HepG2 (cell line): ENCODE data around the gene EIF5A. TPM values are rescaled to one million over a fixed set of nuclear protein-coding genes. Genes with fewer than 3 reads are reported as not detected.

Experiments
- DMAP1 ChIP-seq: IDR thresholded peaks from 2 replicates; pipeline ENCODE4 v1.6.1; 2016
- ERF ChIP-seq: IDR thresholded peaks from 2 replicates; pipeline ENCODE4 v1.6.1; 2018; ENCODE audit warnings: missing biosample characterization, missing genetic modification reagents
- FOXP4 ChIP-seq: sonication (generic); formaldehyde crosslinking; IDR thresholded peaks from 2 replicates; pipeline ENCODE4 v1.4.0; 2020; ENCODE audit warnings: missing genetic modification reagents
- HDAC1 ChIP-seq: sonication (generic); formaldehyde crosslinking; IDR thresholded peaks from 2 replicates; pipeline ENCODE4 v1.5.1; 2020; ENCODE audit warnings: mild to moderate bottlenecking, missing genetic modification reagents
- HOXA3 ChIP-seq: sonication (generic); formaldehyde crosslinking; IDR thresholded peaks from 2 replicates; pipeline ENCODE4 v1.5.0; 2020; ENCODE audit warnings: missing genetic modification reagents
- JDP2 ChIP-seq: sonication (generic); formaldehyde crosslinking; IDR thresholded peaks from 2 replicates; pipeline ENCODE4 v1.8.1; 2022; ENCODE audit warnings: missing genetic modification reagents, borderline replicate concordance
- MAZ ChIP-seq, 2 experiments: sonication (generic) in 1 of 2; formaldehyde crosslinking in 1 of 2; IDR thresholded peaks; 2 replicates each; pipeline versions ENCODE4 v1.5.0 to v1.6.1; 2012 to 2020; ENCODE audit warnings: low read depth in 2 of 2, mild to moderate bottlenecking in 2 of 2, borderline replicate concordance in 1 of 2, improper control_type of control experiment in 1 of 2, low read length in 1 of 2, missing genetic modification reagents in 1 of 2, moderate library complexity in 1 of 2
- MEIS2 ChIP-seq: sonication (generic); formaldehyde crosslinking; IDR thresholded peaks from 2 replicates; pipeline ENCODE4 v1.9.0; 2021; ENCODE audit warnings: mild to moderate bottlenecking, missing genetic modification reagents
- MTA1 ChIP-seq: sonication (generic); formaldehyde crosslinking; IDR thresholded peaks from 2 replicates; pipeline ENCODE4 v1.4.0; 2020; ENCODE audit warnings: missing genetic modification reagents, mild to moderate bottlenecking, borderline replicate concordance
- NCOA2 ChIP-seq: sonication (generic); formaldehyde crosslinking; IDR thresholded peaks from 2 replicates; pipeline ENCODE4 v1.8.0; 2022; ENCODE audit warnings: inconsistent platforms
- NFKB2 ChIP-seq: sonication (generic); formaldehyde crosslinking; IDR thresholded peaks from 2 replicates; pipeline ENCODE4 v1.4.0; 2020; ENCODE audit warnings: missing genetic modification reagents, borderline replicate concordance
- ONECUT2 ChIP-seq: sonication (generic); formaldehyde crosslinking; IDR thresholded peaks from 2 replicates; pipeline ENCODE4 v1.4.0; 2020; ENCODE audit warnings: missing genetic modification reagents
- POGK ChIP-seq: sonication (generic); formaldehyde crosslinking; conservative IDR thresholded peaks from 2 replicates; pipeline ENCODE4 v1.8.0; 2022; ENCODE audit warnings: mild to moderate bottlenecking, moderate library complexity, missing genetic modification reagents
- POLR2A ChIP-seq, 2 experiments: IDR thresholded peaks; 2 replicates each; pipeline ENCODE4 v1.6.1; 2011; ENCODE audit warnings: low read depth in 2 of 2, low read length in 2 of 2, mild to moderate bottlenecking in 1 of 2, moderate library complexity in 1 of 2; ENCODE audit not compliant: insufficient read depth in 1 of 2
- PRMT3 ChIP-seq: sonication (generic); formaldehyde crosslinking; IDR thresholded peaks from 2 replicates; pipeline ENCODE4 v1.8.1; 2022; ENCODE audit warnings: low read depth, mild to moderate bottlenecking, moderate library complexity, missing genetic modification reagents, borderline replicate concordance
- SCMH1 ChIP-seq: sonication (generic); formaldehyde crosslinking; IDR thresholded peaks from 2 replicates; pipeline ENCODE4 v1.9.0; 2021; ENCODE audit warnings: missing genetic modification reagents, mild to moderate bottlenecking, borderline replicate concordance
- SMC3 ChIP-seq: IDR thresholded peaks from 2 replicates; pipeline ENCODE4 v1.6.1; 2011; ENCODE audit warnings: low read length, improper control_type of control experiment
- SP2 ChIP-seq: sonication (generic); formaldehyde crosslinking; IDR thresholded peaks from 2 replicates; pipeline ENCODE4 v1.5.1; 2020; ENCODE audit warnings: mild to moderate bottlenecking, missing genetic modification reagents
- SRY ChIP-seq: sonication (generic); formaldehyde crosslinking; IDR thresholded peaks from 2 replicates; pipeline ENCODE4 v1.8.0; 2022; ENCODE audit warnings: mild to moderate bottlenecking, missing genetic modification reagents
- TCF12 ChIP-seq, 2 experiments: fragments of 450-650 bp in 1 of 2; sonication (generic) in 1 of 2; formaldehyde crosslinking in 1 of 2; IDR thresholded peaks; 2 replicates each; pipeline versions ENCODE4 v1.6.1 to v1.8.0; 2017 to 2022; ENCODE audit warnings: antibody characterized with exemption in 1 of 2, mild to moderate bottlenecking in 1 of 2, missing genetic modification reagents in 1 of 2, moderate library complexity in 1 of 2
- TCF7 ChIP-seq: sonication (generic); IDR thresholded peaks from 2 replicates; pipeline ENCODE4 v1.6.1; 2016; ENCODE audit warnings: antibody characterized with exemption, low read depth
- ZBTB1 ChIP-seq: sonication (generic); formaldehyde crosslinking; IDR thresholded peaks from 2 replicates; pipeline ENCODE4 v1.4.0; 2020; ENCODE audit warnings: missing genetic modification reagents, borderline replicate concordance
- ZNF34 ChIP-seq: sonication (generic); formaldehyde crosslinking; IDR thresholded peaks from 2 replicates; pipeline ENCODE4 v1.4.0; 2020; ENCODE audit warnings: mild to moderate bottlenecking, missing genetic modification reagents, borderline replicate concordance
- ZNF431 ChIP-seq: sonication (generic); formaldehyde crosslinking; IDR thresholded peaks from 2 replicates; pipeline ENCODE4 v1.9.0; 2022; ENCODE audit warnings: missing genetic modification reagents, low read depth, mild to moderate bottlenecking, borderline replicate concordance
- ZNF556 ChIP-seq: sonication (generic); formaldehyde crosslinking; IDR thresholded peaks from 2 replicates; pipeline ENCODE4 v1.4.0; 2020; ENCODE audit warnings: mild to moderate bottlenecking, missing genetic modification reagents, borderline replicate concordance
- ZNF605 ChIP-seq: sonication (generic); formaldehyde crosslinking; IDR thresholded peaks from 2 replicates; pipeline ENCODE4 v1.8.0; 2022; ENCODE audit warnings: mild to moderate bottlenecking, missing genetic modification reagents
- ZNF776 ChIP-seq: sonication (generic); formaldehyde crosslinking; IDR thresholded peaks from 2 replicates; pipeline ENCODE4 v1.4.0; 2020; ENCODE audit warnings: mild to moderate bottlenecking, missing genetic modification reagents
- polyA plus RNA-seq, 8 experiments: library from polyadenylated mRNA; depleted of rRNA in 3 of 8; stranded (reverse) in 7 of 8; unstranded in 1 of 8; fragments of >200 nt; fragmentation: Illumina TruSeq in 4 of 8; extraction: Trizol in 4 of 8; gene quantifications; 2 replicates each; pipeline versions ENCODE4 v1.2.1 to v1.2.3, GENCODE V29; 2011 to 2016; ENCODE audit warnings: low read depth in 4 of 8, missing spikeins in 1 of 8, mixed read lengths in 1 of 8; ENCODE audit not compliant: insufficient read depth in 1 of 8
- total RNA-seq, 5 experiments: library from RNA; depleted of rRNA; stranded (reverse); fragments of >200 nt; fragmentation: Illumina TruSeq; extraction: Trizol; gene quantifications; 2 replicates each; pipeline ENCODE4 v1.2.3, GENCODE V29; 2016; ENCODE audit warnings: low read depth in 1 of 5

EIF5A gene
- total and polyA plus RNA-seq, 2 of the 13 experiments (the other 11 are each of a cell fraction or from before 2014, with no cell fraction given), result 319 to 337 TPM

GRCh38 chr17:7314719-7315569, 7.5 kb downstream of the EIF5A start, which contains the start of gene GPS2 (continued):
- TF ChIP-seq PRMT3, result no peak
- 0 out of 2 replicates have a peak, but pooled peaks have one; percentile 18 for TF ChIP-seq ONECUT2 (CRISPR knock-in tag)
- peak; percentile 80 for TF ChIP-seq SP2 (CRISPR knock-in tag)
- TF ChIP-seq ZNF776, result no peak
- TF ChIP-seq ERF (CRISPR knock-in tag), result peak; percentile 90
- TF ChIP-seq DMAP1 (CRISPR knock-in tag), result peak; percentile 67; the same call in 1 of the 2 replicates
- TF ChIP-seq SMC3, result no peak
- peak; percentile 1; the same call in 1 of the 2 replicates for TF ChIP-seq SRY (CRISPR knock-in tag)
- TF ChIP-seq HOXA3 (CRISPR knock-in tag), result peak; percentile 97
- TF ChIP-seq SCMH1 (CRISPR knock-in tag), result no peak
- peak; percentile 92; the same call in 1 of the 2 replicates for TF ChIP-seq ZNF34 (CRISPR knock-in tag)
- TF ChIP-seq ZNF605 (CRISPR knock-in tag), result no peak
- no peak; the same call in 1 of the 2 replicates for TF ChIP-seq TCF7
- no peak; the same call in 1 of the 2 replicates for TF ChIP-seq MEIS2
- TF ChIP-seq HDAC1 (CRISPR knock-in tag), result peak; percentile 99
- 0 out of 2 replicates have a peak, but pooled peaks have one; percentile 73 for TF ChIP-seq ZNF556 (CRISPR knock-in tag)
- peak; percentile 78; the same call in 1 of the 2 replicates for TF ChIP-seq MTA1
- TF ChIP-seq NCOA2 (CRISPR knock-in tag), result peak; percentile 53; the same call in 1 of the 2 replicates
- TF ChIP-seq TCF12 (IDR thresholded peaks at IDR 0.05), result no peak
- TF ChIP-seq TCF12 (CRISPR knock-in tag; IDR thresholded peaks at IDR 0.05), result 0 out of 2 replicates have a peak, but pooled peaks have one; percentile 16
- TF ChIP-seq ZBTB1 (CRISPR knock-in tag), result no peak
- TF ChIP-seq ZNF431 (CRISPR knock-in tag), result 0 out of 2 replicates have a peak, but pooled peaks have one; percentile 46
- peak; percentile 85 for TF ChIP-seq POGK
- TF ChIP-seq NFKB2 (CRISPR knock-in tag), result peak; percentile 75; the same call in 1 of the 2 replicates
- no peak for TF ChIP-seq MAZ (IDR thresholded peaks at IDR 0.05; ENCODE audit: borderline replicate concordance, low read depth, low read length)
- TF ChIP-seq MAZ (CRISPR knock-in tag; IDR thresholded peaks at IDR 0.05; ENCODE audit: low read depth), result 0 out of 2 replicates have a peak, but pooled peaks have one; percentile 52
- TF ChIP-seq JDP2 (CRISPR knock-in tag), result peak; percentile 42; the same call in 1 of the 2 replicates
- TF ChIP-seq FOXP4, result peak; percentile 58; the same call in 1 of the 2 replicates
- TF ChIP-seq POLR2A (IDR thresholded peaks at IDR 0.05; ENCODE audit: insufficient read depth in 1 of 2, low read depth in 2 of 2, low read length in 2 of 2), result peak; percentile 69 to 93
